HL-60 (cell line): Measurements from ENCODE around the gene DPH7.

Source experiments
- DNase-seq, 2 experiments: peaks; one replicate each; pipeline ENCODE4 v3.0.0-alpha.2; 2010 to 2020; ENCODE audit warnings: low read depth in 1 of 2, low spot score in 1 of 2
- H3K27ac ChIP-seq: fragments of 250-450 bp; sonication (Bioruptor Pico); replicated peaks from 2 replicates; pipeline ENCODE4 v1.5.1; 2020; ENCODE audit warnings: mild to moderate bottlenecking, moderate library complexity
- H3K27me3 ChIP-seq: fragments of 250-450 bp; sonication (Bioruptor Pico); 2 replicates; pipeline ENCODE4 v1.5.1; 2021; ENCODE audit warnings: mild to moderate bottlenecking, moderate library complexity; ENCODE audit not compliant: insufficient read depth, poor library complexity, severe bottlenecking
- H3K4me3 ChIP-seq: replicated peaks from 2 replicates; pipeline ENCODE4 v1.5.1; 2011; ENCODE audit warnings: mild to moderate bottlenecking, control low read depth, low read length; ENCODE audit not compliant: insufficient read depth
- GABPA ChIP-seq: IDR thresholded peaks from 2 replicates; pipeline ENCODE4 v1.6.1; 2012; ENCODE audit warnings: low read depth
- POLR2AphosphoS5 ChIP-seq: IDR thresholded peaks from 2 replicates; pipeline ENCODE4 v1.6.1; 2012; ENCODE audit warnings: low read depth
- SPI1 ChIP-seq: IDR thresholded peaks from 2 replicates; pipeline ENCODE4 v1.6.1; 2012; ENCODE audit warnings: low read depth, mild to moderate bottlenecking, borderline replicate concordance
- TF ChIP-seq, protein P1 (sequence below): IDR thresholded peaks from one replicate; pipeline ENCODE4 v1.5.1; 2011; ENCODE audit warnings: low read length, control low read depth, inconsistent platforms; ENCODE audit not compliant: insufficient read depth
- TF ChIP-seq, protein P2 (sequence below): IDR thresholded peaks from 2 replicates; pipeline ENCODE4 v1.6.1; 2012; ENCODE audit warnings: low read depth; ENCODE audit not compliant: insufficient replicate concordance

Gene DPH7

DNA sequence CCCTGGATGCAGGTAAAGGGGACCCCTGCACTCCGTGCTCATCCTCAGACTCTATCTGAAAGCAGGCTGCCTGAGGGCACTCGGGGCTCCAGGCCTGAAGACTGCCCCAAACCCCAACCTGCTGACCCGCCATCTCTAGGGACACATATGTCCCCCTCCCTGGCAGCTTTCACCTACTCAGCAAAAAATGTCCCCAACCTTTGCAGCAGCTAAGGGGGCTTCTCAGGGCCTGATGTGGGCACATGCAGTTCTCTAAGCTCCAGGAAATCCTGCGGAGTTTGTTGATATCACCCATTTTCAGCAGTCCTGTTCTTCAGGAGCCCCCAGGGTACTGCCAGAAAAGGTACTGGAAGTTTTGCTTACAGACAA lies 2.2 kb upstream of the DPH7 start:
- TF ChIP-seq, protein P1, sequence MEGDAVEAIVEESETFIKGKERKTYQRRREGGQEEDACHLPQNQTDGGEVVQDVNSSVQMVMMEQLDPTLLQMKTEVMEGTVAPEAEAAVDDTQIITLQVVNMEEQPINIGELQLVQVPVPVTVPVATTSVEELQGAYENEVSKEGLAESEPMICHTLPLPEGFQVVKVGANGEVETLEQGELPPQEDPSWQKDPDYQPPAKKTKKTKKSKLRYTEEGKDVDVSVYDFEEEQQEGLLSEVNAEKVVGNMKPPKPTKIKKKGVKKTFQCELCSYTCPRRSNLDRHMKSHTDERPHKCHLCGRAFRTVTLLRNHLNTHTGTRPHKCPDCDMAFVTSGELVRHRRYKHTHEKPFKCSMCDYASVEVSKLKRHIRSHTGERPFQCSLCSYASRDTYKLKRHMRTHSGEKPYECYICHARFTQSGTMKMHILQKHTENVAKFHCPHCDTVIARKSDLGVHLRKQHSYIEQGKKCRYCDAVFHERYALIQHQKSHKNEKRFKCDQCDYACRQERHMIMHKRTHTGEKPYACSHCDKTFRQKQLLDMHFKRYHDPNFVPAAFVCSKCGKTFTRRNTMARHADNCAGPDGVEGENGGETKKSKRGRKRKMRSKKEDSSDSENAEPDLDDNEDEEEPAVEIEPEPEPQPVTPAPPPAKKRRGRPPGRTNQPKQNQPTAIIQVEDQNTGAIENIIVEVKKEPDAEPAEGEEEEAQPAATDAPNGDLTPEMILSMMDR: no peak
- TF ChIP-seq POLR2AphosphoS5: 0 out of 2 replicates have a peak, but pooled peaks have one; percentile 3
- no peak overlapping the region for H3K27ac ChIP-seq

DNA sequence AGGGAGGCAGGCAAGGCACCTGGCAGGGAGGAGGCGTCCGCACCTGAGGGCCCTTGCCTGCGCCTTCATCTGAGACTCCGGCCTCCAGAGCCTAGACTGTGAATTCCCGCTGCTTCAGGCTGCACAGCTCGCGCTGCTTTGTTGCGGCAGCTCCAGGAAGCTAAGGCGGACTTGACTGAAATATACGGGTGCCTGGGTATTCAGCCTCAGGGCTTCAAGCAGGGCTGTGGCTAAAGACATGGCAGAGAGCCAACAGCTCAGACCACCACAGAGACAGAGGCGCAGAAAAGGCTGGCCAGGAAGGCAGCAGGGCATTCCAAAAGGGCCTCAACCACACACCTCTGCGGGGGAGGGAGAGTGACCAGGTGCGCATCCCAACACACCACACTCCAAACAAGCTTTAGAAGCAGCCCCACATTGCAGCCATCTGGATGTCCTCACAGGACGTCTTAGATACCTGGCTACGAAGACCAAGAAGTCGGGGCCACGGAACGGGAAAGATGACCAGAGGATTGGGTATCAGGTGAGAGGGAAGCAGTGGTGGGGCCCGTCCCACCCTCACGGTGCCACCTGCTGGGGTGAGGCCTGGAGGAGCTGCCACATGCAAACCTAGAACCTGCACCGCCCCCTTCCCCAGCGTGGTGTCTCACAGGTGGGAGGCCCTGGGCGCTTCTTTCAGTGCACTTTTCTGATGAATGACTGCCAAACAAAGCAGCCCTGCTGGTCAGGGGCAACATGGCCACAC lies 1.7 kb upstream of the DPH7 start:
- Histone ChIP-seq H3K27ac (no peak overlapping the region), H3K4me3 (no peak overlapping the region), H3K27me3 (no peaks in the 10 kb centered on the region)
- TF ChIP-seq POLR2AphosphoS5: peak; percentile 29; the same call in 1 of the 2 replicates
- TF ChIP-seq, protein P1: no peak
- DNase-seq: no peak

More for the DNA sequence above, 2.2 kb upstream of the DPH7 start:
- DNase-seq: no peak
- Histone ChIP-seq H3K27me3 (no peaks in the 10 kb centered on the region), H3K4me3 (no peak overlapping the region)

DNA sequence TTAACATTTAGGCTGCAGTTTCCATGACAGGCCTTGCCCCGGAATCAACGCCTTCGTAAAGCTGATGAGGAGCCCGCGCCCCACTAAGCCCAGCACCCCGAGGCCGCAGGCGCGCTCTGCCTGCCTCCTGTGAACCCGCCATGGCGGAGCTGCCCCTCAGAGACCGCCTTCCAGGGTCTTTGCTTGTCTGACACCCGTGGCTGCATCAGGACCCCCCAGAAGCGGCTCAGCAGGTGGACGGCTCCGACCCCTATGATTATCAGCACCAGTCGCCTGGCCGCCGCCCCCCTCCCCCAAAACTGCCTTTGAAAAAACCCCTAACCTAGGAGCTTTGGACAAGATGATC lies 507 bp upstream of the DPH7 start:
- H3K27ac ChIP-seq: peak overlapping the region; percentile 50
- no peak for TF ChIP-seq POLR2AphosphoS5
- TF ChIP-seq, protein P2, sequence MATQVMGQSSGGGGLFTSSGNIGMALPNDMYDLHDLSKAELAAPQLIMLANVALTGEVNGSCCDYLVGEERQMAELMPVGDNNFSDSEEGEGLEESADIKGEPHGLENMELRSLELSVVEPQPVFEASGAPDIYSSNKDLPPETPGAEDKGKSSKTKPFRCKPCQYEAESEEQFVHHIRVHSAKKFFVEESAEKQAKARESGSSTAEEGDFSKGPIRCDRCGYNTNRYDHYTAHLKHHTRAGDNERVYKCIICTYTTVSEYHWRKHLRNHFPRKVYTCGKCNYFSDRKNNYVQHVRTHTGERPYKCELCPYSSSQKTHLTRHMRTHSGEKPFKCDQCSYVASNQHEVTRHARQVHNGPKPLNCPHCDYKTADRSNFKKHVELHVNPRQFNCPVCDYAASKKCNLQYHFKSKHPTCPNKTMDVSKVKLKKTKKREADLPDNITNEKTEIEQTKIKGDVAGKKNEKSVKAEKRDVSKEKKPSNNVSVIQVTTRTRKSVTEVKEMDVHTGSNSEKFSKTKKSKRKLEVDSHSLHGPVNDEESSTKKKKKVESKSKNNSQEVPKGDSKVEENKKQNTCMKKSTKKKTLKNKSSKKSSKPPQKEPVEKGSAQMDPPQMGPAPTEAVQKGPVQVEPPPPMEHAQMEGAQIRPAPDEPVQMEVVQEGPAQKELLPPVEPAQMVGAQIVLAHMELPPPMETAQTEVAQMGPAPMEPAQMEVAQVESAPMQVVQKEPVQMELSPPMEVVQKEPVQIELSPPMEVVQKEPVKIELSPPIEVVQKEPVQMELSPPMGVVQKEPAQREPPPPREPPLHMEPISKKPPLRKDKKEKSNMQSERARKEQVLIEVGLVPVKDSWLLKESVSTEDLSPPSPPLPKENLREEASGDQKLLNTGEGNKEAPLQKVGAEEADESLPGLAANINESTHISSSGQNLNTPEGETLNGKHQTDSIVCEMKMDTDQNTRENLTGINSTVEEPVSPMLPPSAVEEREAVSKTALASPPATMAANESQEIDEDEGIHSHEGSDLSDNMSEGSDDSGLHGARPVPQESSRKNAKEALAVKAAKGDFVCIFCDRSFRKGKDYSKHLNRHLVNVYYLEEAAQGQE: no peak
- TF ChIP-seq SPI1: no peak
- TF ChIP-seq, protein P1: no peak
- no peak for TF ChIP-seq GABPA
- DNase-seq: no peak
- no peak overlapping the region; the same call in 1 of the 2 replicates for H3K4me3 ChIP-seq
- H3K27me3 ChIP-seq: no peaks in the 10 kb centered on the region

DNA sequence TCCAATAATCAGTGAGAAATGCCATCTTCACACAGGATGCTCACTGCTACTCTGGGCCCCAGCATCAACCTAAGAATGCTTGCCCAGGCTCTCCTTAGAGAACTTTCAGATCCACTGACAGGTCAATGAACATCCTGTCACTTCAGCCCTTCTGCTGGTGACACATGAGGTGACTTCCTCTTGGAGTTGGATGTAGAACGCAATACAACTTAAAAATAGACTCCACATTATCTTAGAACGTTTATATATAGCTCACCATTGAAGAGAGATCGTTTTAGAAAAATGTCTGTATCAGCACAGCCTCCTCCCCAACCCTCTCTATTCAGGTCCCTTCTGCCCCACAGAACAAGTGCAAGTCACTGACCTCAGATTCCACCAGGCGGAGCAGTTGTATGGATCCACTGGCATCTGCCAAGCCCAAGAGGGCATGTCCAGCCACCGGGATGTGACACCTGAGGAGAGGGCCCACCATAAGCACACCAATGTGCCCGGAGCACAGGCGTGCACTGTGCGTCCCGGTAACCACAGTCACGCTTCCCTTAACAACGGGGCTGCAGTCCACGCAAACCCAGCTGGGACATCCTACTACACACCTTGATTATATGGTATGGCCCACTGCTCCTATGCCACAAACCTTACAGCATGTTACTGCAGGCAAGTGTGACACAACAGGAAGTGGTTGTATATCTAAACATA lies 2.9 kb downstream of the DPH7 start:
- Histone ChIP-seq H3K27me3 (no peaks in the 10 kb centered on the region), H3K4me3 (no peak overlapping the region), H3K27ac (no peak overlapping the region)
- no peak for TF ChIP-seq POLR2AphosphoS5
- TF ChIP-seq SPI1: no peak
- no peak for DNase-seq

DNA sequence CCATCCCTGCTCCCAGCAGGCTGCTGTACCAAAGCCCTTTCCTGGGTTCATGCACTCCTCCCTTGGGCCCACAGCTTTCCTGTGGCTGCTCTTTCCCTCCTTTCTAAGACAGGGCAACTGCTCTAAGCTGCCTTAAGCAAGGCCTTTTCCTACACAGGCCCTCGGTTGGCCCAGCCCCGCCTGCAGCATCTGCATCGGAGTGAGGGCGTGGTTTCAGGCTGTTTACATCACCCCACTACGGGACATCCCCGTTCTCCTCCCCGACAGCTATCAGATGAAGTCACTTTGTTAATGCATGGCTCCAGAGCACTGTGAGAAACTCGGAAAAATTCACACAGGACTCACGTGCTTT lies 3.4 kb downstream of the DPH7 start:
- no peak overlapping the region for H3K4me3 ChIP-seq
- no peak for TF ChIP-seq GABPA
- TF ChIP-seq SPI1: no peak
- no peak for TF ChIP-seq POLR2AphosphoS5
- TF ChIP-seq, protein P1: no peak
- TF ChIP-seq, protein P2: no peak
- H3K27me3 ChIP-seq: no peaks in the 10 kb centered on the region
- H3K27ac ChIP-seq: no peak overlapping the region
- DNase-seq: no peak
